Measurements from ENCODE around the gene PIK3R6.
"Not testable (repeated sequence)": the region's sequence is repeated elsewhere in the genome, so short reads cannot be mapped to it uniquely, and the experiment has no call there.

PIK3R6 gene

GRCh38 chr17:8821446-8822105 is 45.9 kb downstream of the PIK3R6 start:
- DNase-seq: no peak

- DNase-seq: no peak
Observed at GRCh38 chr17:8820311-8821010, 47.0 kb downstream of the PIK3R6 start.

- no peak for DNase-seq
Observed at GRCh38 chr17:8818654-8819330, 48.7 kb downstream of the PIK3R6 start.

- DNase-seq: no peak
Observed at GRCh38 chr17:8818047-8818446, 49.4 kb downstream of the PIK3R6 start.

DNA sequence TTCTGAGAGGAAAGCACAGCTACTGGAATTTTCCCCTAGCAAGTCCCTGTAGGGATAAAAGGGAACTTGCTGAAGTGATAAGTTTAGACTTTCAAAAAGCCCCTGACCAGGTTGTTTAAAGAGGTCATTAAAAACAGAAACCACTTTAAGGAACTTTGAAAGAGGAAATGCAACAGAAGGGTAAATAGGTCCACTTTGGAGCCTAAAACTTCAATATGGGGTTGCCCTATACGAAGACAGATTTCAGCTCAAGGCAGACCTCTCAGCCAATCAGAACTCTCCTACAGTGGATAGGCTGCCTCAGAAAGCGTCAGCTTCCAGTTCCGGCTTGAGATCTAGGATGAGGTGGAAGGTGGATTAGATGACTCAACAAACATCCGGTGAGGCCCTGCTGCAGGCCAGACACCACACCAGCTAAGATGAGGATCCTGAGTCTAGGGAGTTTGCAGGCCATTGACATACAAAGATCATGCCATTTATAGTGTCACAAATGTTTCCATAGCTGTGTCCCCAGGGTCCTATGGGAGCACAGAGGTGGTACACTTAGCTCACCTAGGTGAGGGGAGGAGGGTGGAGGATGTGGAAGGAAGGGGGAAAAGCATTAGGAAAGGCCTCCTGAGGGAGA is 60.4 kb downstream of the PIK3R6 start:
- no peak for DNase-seq

DNA sequence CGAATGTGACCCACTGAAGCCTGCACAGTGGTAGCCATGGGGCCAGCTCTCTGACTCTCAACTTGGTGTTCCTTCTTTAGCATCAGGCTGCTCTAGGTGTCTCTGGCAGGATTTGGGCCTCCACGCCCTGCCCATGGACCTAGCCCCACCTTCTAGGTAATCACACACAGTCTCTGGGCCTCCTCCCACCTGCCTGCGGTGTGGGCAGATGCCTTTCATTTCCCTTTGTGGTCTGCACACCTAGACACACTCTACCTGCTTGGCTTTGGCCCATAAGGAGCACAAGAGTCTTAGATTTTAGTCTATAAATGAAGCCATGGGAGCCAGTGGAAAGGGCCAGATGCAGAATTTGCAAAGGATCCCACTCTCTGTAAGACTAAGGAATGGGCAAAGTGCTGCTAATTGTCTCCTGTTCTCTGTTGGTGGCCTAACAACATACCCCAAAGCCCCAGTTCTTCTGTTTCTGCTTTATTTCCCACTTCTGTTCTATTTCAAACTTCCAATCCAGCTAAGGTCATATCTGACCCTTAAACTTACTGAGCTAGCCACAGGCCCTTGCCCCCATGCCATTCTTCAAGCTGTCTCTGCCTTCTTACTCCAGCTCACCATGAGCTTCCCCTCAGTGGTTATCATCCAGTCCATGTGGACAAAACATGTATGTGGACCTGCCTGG is 61.1 kb downstream of the PIK3R6 start:
- no peak for DNase-seq

- DNase-seq: not testable (repeated sequence)
Observed at GRCh38 chr17:8805396-8805795, 62.1 kb downstream of the PIK3R6 start.

DNA sequence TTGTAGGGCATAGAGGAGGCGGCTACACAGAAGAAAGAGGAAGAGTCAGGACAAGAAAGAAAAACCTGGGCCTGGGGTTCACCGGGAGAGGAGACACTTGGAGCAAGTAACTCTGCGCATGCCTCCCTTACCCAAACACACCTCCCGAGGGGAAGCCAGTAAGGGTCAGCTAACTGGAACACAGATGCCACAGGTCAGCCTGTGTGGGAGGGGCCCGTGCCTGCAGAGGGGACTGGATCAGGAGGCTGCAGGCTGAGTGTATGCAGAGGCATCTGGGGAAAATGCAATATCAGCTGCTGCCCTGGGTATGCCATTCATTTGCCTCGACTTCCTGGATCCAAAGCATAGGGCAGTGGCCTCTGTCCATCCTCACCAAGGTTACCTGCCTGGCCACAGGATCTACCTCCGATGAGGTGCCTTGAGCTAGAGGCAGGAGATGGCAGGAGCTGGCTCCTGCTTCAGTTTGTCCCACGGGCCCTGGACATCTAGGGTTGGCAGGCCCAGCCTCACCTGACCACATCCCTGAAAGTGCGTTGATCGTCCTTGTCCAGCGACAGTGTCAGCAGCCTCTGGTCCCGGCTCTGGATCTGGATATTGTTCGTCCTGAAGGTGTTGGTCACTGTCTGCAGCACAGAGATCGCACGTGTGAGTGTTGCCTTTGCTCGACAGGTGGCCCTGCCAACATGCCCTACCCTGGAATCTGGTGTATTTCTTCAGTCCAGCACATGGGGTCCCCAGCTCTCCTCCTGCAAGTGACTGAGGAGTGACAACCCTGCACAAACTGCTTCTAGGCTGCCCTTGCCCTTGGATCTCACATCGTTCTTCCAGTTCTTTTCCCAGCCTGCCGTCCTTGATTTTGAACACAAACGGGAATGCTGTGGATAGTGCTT is 63.7 kb downstream of the PIK3R6 start:
- no peak for DNase-seq

- no peak for DNase-seq
Observed at GRCh38 chr17:8801135-8801840, 66.2 kb downstream of the PIK3R6 start.

GRCh38 chr17:8800656-8801055 is 66.8 kb downstream of the PIK3R6 start:
- no peak for DNase-seq

GRCh38 chr17:8799570-8800212 is 67.8 kb downstream of the PIK3R6 start:
- no peak for DNase-seq

GRCh38 chr17:8798846-8799569 is 68.5 kb downstream of the PIK3R6 start, which contains the start of gene MFSD6L:
MFSD6L (minus strand) TSS chr17:8799365; CDS start chr17:8799120, 245 bp downstream.
- no peak for DNase-seq

DNA sequence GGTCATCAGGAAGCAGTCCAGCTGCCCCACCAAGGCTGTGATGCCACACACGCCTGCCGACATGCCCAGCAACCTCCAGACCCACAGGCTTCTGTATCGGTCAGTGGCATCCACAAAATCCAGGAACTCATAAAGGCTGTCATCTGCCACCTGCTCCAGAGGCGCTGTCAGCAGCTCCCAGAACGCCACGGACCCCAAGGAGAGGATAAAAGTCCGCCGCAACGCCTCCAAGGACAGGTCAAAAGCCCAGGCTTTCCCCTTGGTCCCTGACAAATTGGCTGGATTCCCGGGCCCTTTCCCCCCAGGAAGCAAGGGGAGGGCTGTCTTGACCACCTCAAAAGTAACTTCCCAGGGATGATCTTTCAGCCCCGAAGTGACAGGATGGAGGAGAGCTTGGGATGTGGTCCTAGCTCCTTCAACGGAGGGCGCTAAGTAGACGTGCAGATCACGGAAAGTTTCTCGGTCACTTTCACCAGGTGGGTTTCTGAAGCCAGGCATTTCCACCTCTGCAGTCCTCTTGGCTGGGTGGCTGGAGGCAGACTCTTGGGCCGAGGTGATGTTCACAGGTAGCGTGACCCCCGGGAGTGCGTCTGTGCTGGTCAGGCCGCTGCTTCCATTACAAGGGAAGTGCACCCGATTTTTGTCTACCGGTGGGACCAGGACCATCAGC is 69.2 kb downstream of the PIK3R6 start:
- no peak for DNase-seq

DNA sequence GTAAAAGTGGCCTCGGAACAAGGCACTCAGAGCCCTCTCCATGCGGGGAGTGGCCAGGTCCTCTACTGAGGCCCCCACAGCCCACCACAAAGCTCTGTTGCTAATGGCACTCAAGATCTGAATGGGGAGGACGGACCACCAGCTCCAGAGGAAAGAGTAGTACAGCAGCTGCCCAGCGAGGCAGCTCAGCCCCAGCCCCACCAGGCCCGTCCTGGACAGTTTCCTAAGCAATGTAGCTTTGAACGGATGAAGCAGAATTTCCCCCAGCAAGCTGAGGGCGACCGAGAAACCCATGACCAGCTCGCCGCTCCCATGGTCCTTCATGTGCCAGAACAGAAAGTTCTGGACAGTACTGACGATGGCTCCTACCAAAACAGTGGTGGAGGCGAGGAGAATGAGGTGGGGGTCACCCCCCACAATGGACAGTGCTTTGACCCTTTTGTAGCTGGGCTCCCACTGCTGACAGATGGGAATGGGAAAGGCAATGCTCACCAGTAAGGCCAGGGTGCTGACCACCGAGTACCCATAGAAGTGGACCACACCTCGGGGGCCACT is 69.8 kb downstream of the PIK3R6 start:
- DNase-seq: no peak

DNA sequence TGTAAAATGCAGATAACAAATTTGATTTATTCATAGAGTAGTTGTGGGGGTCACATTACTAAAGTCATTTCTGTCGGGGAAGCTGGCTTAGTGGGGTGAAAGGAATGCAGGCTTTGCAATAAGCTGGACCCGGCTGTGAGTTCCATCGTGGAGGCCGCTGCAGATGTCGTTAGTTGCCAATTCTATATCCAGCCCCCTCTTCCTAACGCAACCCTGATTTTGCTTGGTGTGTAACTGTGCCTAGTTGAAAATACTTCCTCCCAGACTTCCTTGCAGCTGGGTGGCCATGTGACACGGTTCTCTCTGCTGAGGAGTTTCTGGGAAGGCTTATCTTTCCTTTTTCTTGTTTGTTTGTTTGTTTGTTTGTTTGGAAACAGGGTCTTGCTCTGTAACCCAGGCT is 72.8 kb downstream of the PIK3R6 start:
- no peak for DNase-seq

DNA sequence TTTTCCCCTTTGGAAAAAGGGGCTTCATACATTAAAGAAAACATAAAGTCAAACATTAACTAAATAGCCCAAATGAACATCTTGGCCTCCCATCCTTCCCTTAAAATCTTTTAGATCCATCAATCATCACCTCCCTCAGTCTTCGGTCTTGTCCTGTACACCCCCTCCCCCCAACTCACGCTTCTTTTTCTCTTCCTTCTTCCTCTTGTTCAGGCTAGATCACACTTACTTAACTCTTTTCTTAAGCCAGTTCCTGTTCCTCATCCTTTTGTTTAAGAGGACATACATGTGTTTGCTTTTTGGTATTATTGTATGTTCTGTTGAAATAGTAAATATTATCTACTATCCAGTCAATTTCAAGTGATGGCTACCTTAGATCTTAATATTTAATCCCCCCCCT is 73.8 kb downstream of the PIK3R6 start:
- no peak for DNase-seq

GRCh38 chr17:8792646-8793045 is 74.8 kb downstream of the PIK3R6 start:
- DNase-seq: no peak

GRCh38 chr17:8791910-8792270 is 75.6 kb downstream of the PIK3R6 start:
- no peak for DNase-seq

DNA sequence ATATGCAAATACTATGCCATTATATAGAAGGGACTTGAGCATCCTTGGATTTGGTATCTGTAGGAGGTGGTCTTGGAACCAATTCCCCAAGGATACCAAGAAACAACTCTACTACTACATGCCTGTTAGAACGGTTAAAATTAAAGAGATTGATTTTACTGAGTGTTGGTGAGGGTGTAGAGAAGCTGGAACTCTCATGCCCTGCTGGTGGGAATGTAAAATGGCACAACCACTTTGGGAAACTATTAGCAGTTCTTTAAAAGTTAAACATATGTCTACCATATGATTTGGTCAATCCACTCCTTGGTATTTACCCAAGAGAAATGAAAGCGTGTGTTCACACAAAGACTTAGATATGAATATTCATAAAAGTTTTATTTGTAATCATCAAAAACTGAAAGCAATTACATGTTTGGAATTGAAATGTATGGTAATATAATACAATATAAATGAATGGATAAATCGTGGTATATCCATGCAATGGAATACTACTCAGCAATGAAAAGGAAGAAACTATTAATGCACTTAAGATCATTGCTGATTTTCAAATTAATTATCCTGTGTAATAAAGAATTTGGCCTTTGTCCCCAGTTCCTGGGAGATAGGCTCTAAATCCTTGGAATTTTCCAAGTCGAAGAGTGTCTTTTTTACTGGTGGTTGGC is 76.1 kb downstream of the PIK3R6 start:
- no peak for DNase-seq

Data from cerebellar nuclear complex (tissue), 1 donor.